HepG2 (cell line): ENCODE measurements around the gene PCYOX1L.

Experiments
- BHLHE40 ChIP-seq: IDR thresholded peaks from 2 replicates; pipeline ENCODE4 v1.6.1; 2011; ENCODE audit warnings: low read length, improper control_type of control experiment
- CAMTA2 ChIP-seq: sonication (generic); formaldehyde crosslinking; IDR thresholded peaks from 2 replicates; pipeline ENCODE4 v1.4.0; 2020; ENCODE audit warnings: mild to moderate bottlenecking, missing genetic modification reagents, borderline replicate concordance
- CCAR2 ChIP-seq: fragments of 200-400 bp; formaldehyde crosslinking; optimal IDR thresholded peaks from 2 replicates; pipeline ENCODE3; 2018; ENCODE audit warnings: low read depth, mild to moderate bottlenecking, low read length, moderate library complexity
- CEBPB ChIP-seq: IDR thresholded peaks from 2 replicates; pipeline ENCODE4 v1.6.1; 2011; ENCODE audit warnings: low read depth, low read length, improper control_type of control experiment, borderline replicate concordance
- CTCF ChIP-seq: sonication (generic); formaldehyde crosslinking; IDR thresholded peaks from 2 replicates; pipeline ENCODE4 v1.5.0; 2020; ENCODE audit warnings: mild to moderate bottlenecking, missing genetic modification reagents, moderate library complexity
- GMEB1 ChIP-seq: sonication (generic); formaldehyde crosslinking; IDR thresholded peaks from 2 replicates; pipeline ENCODE4 v1.5.1; 2020; ENCODE audit warnings: missing genetic modification reagents, mild to moderate bottlenecking, borderline replicate concordance
- MLX ChIP-seq: IDR thresholded peaks from 2 replicates; pipeline ENCODE4 v1.6.1; 2016
- PRMT3 ChIP-seq: sonication (generic); formaldehyde crosslinking; IDR thresholded peaks from 2 replicates; pipeline ENCODE4 v1.8.1; 2022; ENCODE audit warnings: low read depth, mild to moderate bottlenecking, moderate library complexity, missing genetic modification reagents, borderline replicate concordance
- ZBTB26 ChIP-seq: IDR thresholded peaks from 2 replicates; pipeline ENCODE4 v1.6.1; 2016; ENCODE audit warnings: missing compliant biosample characterization, missing genetic modification reagents, borderline replicate concordance
- ZZZ3 ChIP-seq: sonication (generic); formaldehyde crosslinking; IDR thresholded peaks from 2 replicates; pipeline ENCODE4 v1.4.0; 2020; ENCODE audit warnings: missing genetic modification reagents, mild to moderate bottlenecking, borderline replicate concordance

- TF ChIP-seq CTCF, result no peak
- TF ChIP-seq GMEB1, result no peak
- TF ChIP-seq CCAR2, result no peak
- no peak for TF ChIP-seq CEBPB
- TF ChIP-seq MLX (CRISPR knock-in tag), result no peak
- TF ChIP-seq BHLHE40, result no peak
- no peak for TF ChIP-seq ZZZ3
- no peak for TF ChIP-seq PRMT3 (CRISPR knock-in tag)
- TF ChIP-seq CAMTA2 (CRISPR knock-in tag), result no peak
- TF ChIP-seq ZBTB26 (CRISPR knock-in tag), result no peak
These were observed 5.5 kb downstream of the PCYOX1L start for GRCh38 chr5:149363358-149363757.
